ENCODE results near the gene DLL3. TPM values are rescaled to one million over a fixed set of nuclear protein-coding genes. Genes with fewer than 3 reads are reported as not detected.

The DLL3 gene
- total and polyA plus RNA-seq, 10 of the 15 experiments (the other 5 are each of a cell fraction or from before 2014, with no cell fraction given): 0.18 to 2.0 (median 0.95) TPM

GRCh38 chr19:39492788-39493187 lies 6.0 kb upstream of the DLL3 start (continued):
- no peak for TF ChIP-seq REST (IDR thresholded peaks at IDR 0.05; ENCODE audit: low read depth, low read length)
- no peak for TF ChIP-seq STAT3 (IDR thresholded peaks at IDR 0.05; ENCODE audit: low read depth, low read length)
- no peak for TF ChIP-seq SREBF1 (IDR thresholded peaks at IDR 0.05; ENCODE audit: low read length)

GRCh38 chr19:39494661-39495060 lies 4.1 kb upstream of the DLL3 start:
- WGBS (ENCODE audit: insufficient coverage, insufficient replicate concordance, low lambda C conversion rate, missing lambda C conversion rate): 90% methylated on average over 5 of the region's 5 CpGs
- SMC1A ChIA-PET (ENCODE audit: uncharacterized antibody, unreplicated experiment): no interaction called here
- CTCF ChIA-PET: interaction anchor here (0.6 kb wide), 1 partner anchor 20 kb away, joined by 3 read pairs; no protein-coding TSS in a partner anchor
- Histone ChIP-seq H3K4me1 (ENCODE audit: control insufficient read depth, insufficient read depth, low read length) (peaks cover 10% of the 10 kb centered on the region), H3K4me2 (ENCODE audit: control insufficient read depth, insufficient read depth) (no peak overlapping the region), H4K20me1 (ENCODE audit: control insufficient read depth, insufficient read depth) (no peaks in the 10 kb centered on the region), H3K36me3 (ENCODE audit: control insufficient read depth in 2 of 2, insufficient read depth in 2 of 2, low read length in 1 of 2) (peaks cover 2 to 5% of the 10 kb centered on the region in 2 experiments; a peak in 1 of 4 replicates), H3K27ac (ENCODE audit: control insufficient read depth, insufficient read depth) (no peak overlapping the region), H3K27me3 (replicated peaks in 1 of 2; ENCODE audit: control insufficient read depth in 2 of 2, insufficient read depth in 2 of 2, low read length in 1 of 2) (peaks cover 0 to 19% of the 10 kb centered on the region in 2 experiments; a peak in 2 of 4 replicates), H3K79me2 (ENCODE audit: control insufficient read depth, insufficient read depth, low read length) (no peaks in the 10 kb centered on the region), H3K4me3 (no peak overlapping the region), H3K9me3 (replicated peaks; ENCODE audit: control insufficient read depth, insufficient read depth, low read length) (no peaks in the 10 kb centered on the region), H2AFZ (ENCODE audit: control insufficient read depth, low read depth, low read length) (no peak overlapping the region), H3K9ac (ENCODE audit: control insufficient read depth, insufficient read depth, low read length) (no peak overlapping the region)
- POLR2A ChIA-PET: no interaction called here
- DNase-seq (ENCODE audit: low read depth, low spot score) (no peak), FAIRE-seq (no peak), ATAC-seq (no peak)
- intact Hi-C loops (cut with micrococcal nuclease; ENCODE audit: unreplicated experiment): loop anchor here (5.0 kb wide), 1 partner anchor 47 kb away; the partner anchor contains the start of gene SUPT5H
- RAD21 ChIA-PET (ENCODE audit: unreplicated experiment): no interaction called here
- in situ Hi-C loops (cut with MboI): no loop called here
- no TSS peak for BruUV-seq (replicated peaks)
- TF ChIP-seq GATAD2B (conservative IDR thresholded peaks at IDR 0.05; ENCODE audit: low read depth): no peak
- no peak for TF ChIP-seq ZNF24 (IDR thresholded peaks at IDR 0.05)
- no peak for TF ChIP-seq MTA3 (IDR thresholded peaks at IDR 0.05; ENCODE audit: borderline replicate concordance, low read length)
- TF ChIP-seq SUZ12 (IDR thresholded peaks at IDR 0.05; ENCODE audit: unreplicated experiment): no peak
- no peak for TF ChIP-seq ZBTB11 (CRISPR knock-in tag; IDR thresholded peaks at IDR 0.05)
- TF ChIP-seq EED (IDR thresholded peaks at IDR 0.05; ENCODE audit: low read depth): no peak
- TF ChIP-seq NFYB (IDR thresholded peaks at IDR 0.05; ENCODE audit: insufficient read depth, low read depth, low read length): no peak
- TF ChIP-seq IKZF2 (IDR thresholded peaks at IDR 0.05): no peak
- TF ChIP-seq SREBF2 (IDR thresholded peaks at IDR 0.05; ENCODE audit: low read length): no peak
- TF ChIP-seq CBX3 (IDR thresholded peaks at IDR 0.05; ENCODE audit: borderline replicate concordance, low read depth): no peak
- TF ChIP-seq RAD51 (IDR thresholded peaks at IDR 0.05): no peak
- TF ChIP-seq EP300 (IDR thresholded peaks at IDR 0.05; ENCODE audit: borderline replicate concordance in 1 of 2, control insufficient read depth in 1 of 2, low read depth in 2 of 2, low read length in 2 of 2): no peak
- no peak for TF ChIP-seq BACH1 (IDR thresholded peaks at IDR 0.05; ENCODE audit: borderline replicate concordance)
- TF ChIP-seq NFYA (IDR thresholded peaks at IDR 0.05; ENCODE audit: borderline replicate concordance, low read depth, low read length): no peak
- no peak for TF ChIP-seq SMC3 (IDR thresholded peaks at IDR 0.05; ENCODE audit: borderline replicate concordance, low read length)
